ENCODE results near the gene AK3.

The AK3 gene

DNA sequence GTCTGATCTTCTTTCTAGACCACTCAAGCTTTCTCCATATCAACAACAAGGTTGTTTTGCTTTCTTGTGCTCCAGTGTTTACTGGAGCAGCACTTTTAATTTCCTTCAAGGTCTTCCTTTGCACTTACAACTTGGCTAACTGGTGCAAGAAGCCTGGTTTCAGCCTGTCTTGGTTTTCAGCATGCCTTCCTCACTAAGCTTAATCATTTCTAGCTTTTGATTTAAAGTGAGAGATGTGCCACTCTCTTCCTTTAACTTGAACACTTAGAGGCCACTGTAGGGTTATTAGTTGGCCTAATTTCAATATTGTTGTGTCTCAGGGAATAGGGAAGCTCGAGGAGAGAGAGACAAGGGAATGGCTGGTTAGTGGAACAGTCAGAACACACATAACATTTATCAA lies 13.4 kb downstream of the AK3 start:
- no peaks in the 10 kb centered on the region for H3K4me1 ChIP-seq (ENCODE audit: control insufficient read depth, insufficient read depth, low read length)
- H3K27ac ChIP-seq (ENCODE audit: low read depth, low read length): no peak overlapping the region
- no peaks in the 10 kb centered on the region for H3K27me3 ChIP-seq (ENCODE audit: control insufficient read depth, insufficient read depth, low read length)
- peaks cover 15% of the 10 kb centered on the region for H3K36me3 ChIP-seq (ENCODE audit: control insufficient read depth, insufficient read depth, low read length)
- no peak overlapping the region for H3K9ac ChIP-seq (ENCODE audit: low read depth, low read length)
- H3K9me3 ChIP-seq (ENCODE audit: control insufficient read depth, insufficient read depth, low read length): no peaks in the 10 kb centered on the region
- H3K4me3 ChIP-seq (ENCODE audit: low read depth, low read length): no peak overlapping the region

DNA sequence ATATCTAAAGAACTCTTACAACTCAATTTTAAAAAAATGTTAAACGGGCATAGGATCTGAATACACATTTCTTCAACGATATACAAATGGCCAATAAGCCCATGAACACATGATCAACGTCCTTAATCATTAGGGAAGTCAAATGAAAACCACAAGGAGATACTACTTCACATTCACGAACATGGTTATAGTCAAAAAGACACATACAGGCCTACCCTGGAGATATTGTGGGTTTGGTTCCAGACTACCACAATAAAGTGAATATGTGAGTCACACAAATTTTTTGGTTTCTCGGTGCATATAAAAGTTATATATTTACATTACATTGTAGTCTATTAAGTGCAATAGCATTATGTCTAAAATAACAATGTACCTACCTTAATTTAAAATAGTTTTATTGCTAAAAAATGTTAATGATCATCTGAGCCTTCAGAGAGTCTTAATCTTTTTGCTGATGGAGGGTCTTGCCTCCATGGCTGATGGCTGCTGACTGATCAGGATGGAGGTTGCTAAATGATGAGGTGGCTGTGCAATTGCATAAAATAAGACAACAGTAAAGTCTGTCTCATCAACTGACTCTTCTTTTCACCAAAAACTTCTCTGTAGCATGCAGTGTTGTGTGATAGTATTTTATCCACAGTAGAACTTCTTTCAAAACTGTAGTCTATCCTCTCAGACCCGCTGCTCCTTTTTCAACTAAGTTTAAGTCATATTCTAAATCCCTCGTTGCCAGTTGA lies 15.1 kb downstream of the AK3 start:
- H3K36me3 ChIP-seq (ENCODE audit: control insufficient read depth, insufficient read depth, low read length): peaks cover 28% of the 10 kb centered on the region
- H3K27me3 ChIP-seq (ENCODE audit: control insufficient read depth, insufficient read depth, low read length): no peaks in the 10 kb centered on the region
- no peak overlapping the region for H3K4me3 ChIP-seq (ENCODE audit: low read depth, low read length)
- no peaks in the 10 kb centered on the region for H3K4me1 ChIP-seq (ENCODE audit: control insufficient read depth, insufficient read depth, low read length)
- no peak overlapping the region for H3K27ac ChIP-seq (ENCODE audit: low read depth, low read length)
- no peaks in the 10 kb centered on the region for H3K9me3 ChIP-seq (ENCODE audit: control insufficient read depth, insufficient read depth, low read length)
- H3K9ac ChIP-seq (ENCODE audit: low read depth, low read length): no peak overlapping the region

DNA sequence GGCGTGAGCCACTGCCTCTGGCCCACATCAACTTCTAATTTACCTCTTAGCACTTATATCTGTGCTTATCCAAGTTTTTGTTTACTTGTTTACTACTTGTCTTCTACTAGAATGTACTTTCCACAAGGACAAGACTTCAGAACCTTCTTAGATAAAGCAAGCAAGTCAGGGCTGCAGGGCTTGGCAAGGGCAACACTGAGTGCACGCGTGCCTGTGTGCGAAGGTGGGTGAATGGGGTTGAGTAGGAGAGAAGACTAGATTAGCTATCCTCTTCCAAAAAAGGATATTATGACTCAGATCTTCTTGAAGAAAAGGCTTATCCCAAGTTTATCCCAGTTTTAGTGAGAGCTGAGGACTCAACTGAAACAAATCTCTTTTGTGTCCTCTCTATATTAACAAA lies 19.3 kb downstream of the AK3 start:
- Histone ChIP-seq H3K9ac (ENCODE audit: low read depth, low read length) (no peak overlapping the region), H3K4me1 (ENCODE audit: control insufficient read depth, insufficient read depth, low read length) (no peaks in the 10 kb centered on the region), H3K27ac (ENCODE audit: low read depth, low read length) (no peak overlapping the region), H3K4me3 (ENCODE audit: low read depth, low read length) (no peak overlapping the region), H3K9me3 (ENCODE audit: control insufficient read depth, insufficient read depth, low read length) (no peaks in the 10 kb centered on the region), H3K27me3 (ENCODE audit: control insufficient read depth, insufficient read depth, low read length) (no peaks in the 10 kb centered on the region), H3K36me3 (ENCODE audit: control insufficient read depth, insufficient read depth, low read length) (peaks cover 56% of the 10 kb centered on the region)

DNA sequence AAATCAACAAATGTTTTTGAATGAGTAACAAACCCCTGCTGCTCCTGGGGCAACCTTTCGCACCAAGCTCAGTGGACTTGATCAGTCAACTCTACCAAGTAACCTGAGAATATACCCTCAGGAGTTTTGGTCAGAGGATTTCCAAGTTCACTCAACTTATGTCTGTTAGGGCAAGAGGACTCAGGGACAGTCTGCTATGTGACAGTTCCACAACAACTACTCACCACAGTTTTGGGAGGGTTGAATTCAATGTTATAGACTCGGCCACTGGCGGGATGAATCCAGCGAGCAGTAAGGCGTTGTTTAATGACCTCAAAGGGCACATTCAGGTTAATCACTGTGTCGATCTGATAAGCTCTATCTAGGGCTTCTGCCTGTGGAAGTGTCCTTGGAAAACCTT lies 22.1 kb downstream of the AK3 start:
- H3K4me1 ChIP-seq (ENCODE audit: control insufficient read depth, insufficient read depth, low read length): no peaks in the 10 kb centered on the region
- H3K27ac ChIP-seq (ENCODE audit: low read depth, low read length): no peak overlapping the region
- H3K4me3 ChIP-seq (ENCODE audit: low read depth, low read length): no peak overlapping the region
- peaks cover 4% of the 10 kb centered on the region; the same call in 1 of the 2 replicates for H3K9me3 ChIP-seq (ENCODE audit: control insufficient read depth, insufficient read depth, low read length)
- H3K36me3 ChIP-seq (ENCODE audit: control insufficient read depth, insufficient read depth, low read length): peaks cover 67% of the 10 kb centered on the region
- no peak overlapping the region for H3K9ac ChIP-seq (ENCODE audit: low read depth, low read length)
- no peaks in the 10 kb centered on the region for H3K27me3 ChIP-seq (ENCODE audit: control insufficient read depth, insufficient read depth, low read length)

DNA sequence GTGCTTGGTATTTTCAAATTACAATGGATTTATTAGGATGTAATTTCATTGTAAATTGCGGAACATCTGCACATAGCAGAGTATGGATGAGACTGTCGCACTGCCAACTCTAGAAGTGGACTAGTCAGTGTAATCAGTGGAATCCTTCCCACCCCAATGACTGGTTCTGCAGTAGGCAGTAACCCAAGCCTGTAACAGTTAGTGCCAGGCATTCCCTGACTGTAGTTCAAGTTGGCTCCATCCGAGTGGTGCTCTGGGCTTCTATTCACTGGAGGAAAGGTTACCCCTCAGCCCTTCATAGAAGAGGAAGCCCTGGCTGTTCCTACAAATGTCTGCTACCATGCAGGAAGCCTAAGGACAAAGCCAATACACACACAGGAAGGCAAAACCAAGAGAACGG lies 23.2 kb downstream of the AK3 start:
- peaks cover 6% of the 10 kb centered on the region; the same call in 1 of the 2 replicates for H3K9me3 ChIP-seq (ENCODE audit: control insufficient read depth, insufficient read depth, low read length)
- H3K9ac ChIP-seq (ENCODE audit: low read depth, low read length): no peak overlapping the region
- no peaks in the 10 kb centered on the region for H3K27me3 ChIP-seq (ENCODE audit: control insufficient read depth, insufficient read depth, low read length)
- no peak overlapping the region for H3K4me3 ChIP-seq (ENCODE audit: low read depth, low read length)
- H3K27ac ChIP-seq (ENCODE audit: low read depth, low read length): no peak overlapping the region
- H3K4me1 ChIP-seq (ENCODE audit: control insufficient read depth, insufficient read depth, low read length): no peaks in the 10 kb centered on the region
- H3K36me3 ChIP-seq (ENCODE audit: control insufficient read depth, insufficient read depth, low read length): peaks cover 78% of the 10 kb centered on the region

DNA sequence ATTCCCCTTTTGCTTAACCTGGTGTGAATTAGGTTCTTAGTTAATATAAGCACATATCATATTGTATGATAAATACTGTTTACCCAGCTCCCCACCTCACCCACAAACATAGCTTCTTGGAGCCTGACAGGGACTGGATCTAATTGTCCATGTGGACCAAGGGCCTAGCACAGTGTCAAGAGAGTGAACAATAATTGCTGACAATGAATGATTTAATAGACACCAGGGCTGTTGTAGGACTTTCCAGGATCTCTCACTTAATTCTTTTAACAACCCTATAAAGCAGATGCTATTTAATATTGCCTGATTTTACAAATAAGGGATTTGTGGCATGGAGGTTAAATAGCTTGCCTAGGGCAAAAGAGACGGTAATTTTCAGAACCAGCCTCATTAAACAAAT lies 24.8 kb downstream of the AK3 start:
- H3K27ac ChIP-seq (ENCODE audit: low read depth, low read length): no peak overlapping the region
- H3K4me1 ChIP-seq (ENCODE audit: control insufficient read depth, insufficient read depth, low read length): no peaks in the 10 kb centered on the region
- H3K9ac ChIP-seq (ENCODE audit: low read depth, low read length): no peak overlapping the region
- no peaks in the 10 kb centered on the region for H3K27me3 ChIP-seq (ENCODE audit: control insufficient read depth, insufficient read depth, low read length)
- H3K4me3 ChIP-seq (ENCODE audit: low read depth, low read length): no peak overlapping the region
- peaks cover 6% of the 10 kb centered on the region; the same call in 1 of the 2 replicates for H3K9me3 ChIP-seq (ENCODE audit: control insufficient read depth, insufficient read depth, low read length)
- H3K36me3 ChIP-seq (ENCODE audit: control insufficient read depth, insufficient read depth, low read length): peaks cover 79% of the 10 kb centered on the region

DNA sequence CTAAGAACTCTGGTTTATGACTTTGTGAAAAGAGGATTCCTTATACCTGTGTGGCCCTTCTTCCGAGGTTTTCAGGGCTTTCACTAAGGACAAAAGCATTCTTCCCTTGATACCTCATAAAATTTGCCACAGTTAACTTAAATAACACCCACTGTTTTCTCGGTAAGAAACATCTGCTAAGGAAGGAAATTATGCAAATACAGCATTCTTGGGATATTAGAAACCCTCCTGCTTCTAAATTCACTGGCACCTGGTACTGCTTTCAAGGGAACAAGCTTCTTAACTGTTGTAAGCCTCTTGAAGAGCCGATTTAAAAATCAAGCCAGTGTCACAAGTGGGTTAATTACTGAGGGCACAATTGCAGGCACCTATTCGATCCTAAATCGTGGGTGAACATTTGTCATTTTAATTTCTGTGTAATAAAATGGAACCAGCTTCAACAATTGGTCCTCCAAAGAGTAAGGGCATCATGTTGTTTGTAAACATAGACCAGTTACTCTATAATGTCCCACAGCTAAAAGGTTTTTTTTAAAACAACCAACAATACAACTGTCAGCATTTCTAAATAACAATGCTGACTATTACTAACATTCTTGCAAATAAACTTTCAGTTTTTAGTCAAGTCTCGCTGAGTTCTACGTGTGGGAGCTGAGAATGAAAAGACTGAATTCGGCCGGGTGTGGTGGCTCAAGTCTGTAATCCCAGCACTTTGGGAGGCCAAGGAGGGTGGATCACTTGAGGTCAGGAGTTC lies 26.6 kb downstream of the AK3 start:
- Histone ChIP-seq H3K27me3 (ENCODE audit: control insufficient read depth, insufficient read depth, low read length) (no peaks in the 10 kb centered on the region), H3K4me1 (ENCODE audit: control insufficient read depth, insufficient read depth, low read length) (no peaks in the 10 kb centered on the region), H3K36me3 (ENCODE audit: control insufficient read depth, insufficient read depth, low read length) (peaks cover 82% of the 10 kb centered on the region), H3K9ac (ENCODE audit: low read depth, low read length) (no peak overlapping the region), H3K4me3 (ENCODE audit: low read depth, low read length) (no peak overlapping the region), H3K27ac (ENCODE audit: low read depth, low read length) (no peak overlapping the region), H3K9me3 (ENCODE audit: control insufficient read depth, insufficient read depth, low read length) (peaks cover 6% of the 10 kb centered on the region; the same call in 1 of the 2 replicates)

DNA sequence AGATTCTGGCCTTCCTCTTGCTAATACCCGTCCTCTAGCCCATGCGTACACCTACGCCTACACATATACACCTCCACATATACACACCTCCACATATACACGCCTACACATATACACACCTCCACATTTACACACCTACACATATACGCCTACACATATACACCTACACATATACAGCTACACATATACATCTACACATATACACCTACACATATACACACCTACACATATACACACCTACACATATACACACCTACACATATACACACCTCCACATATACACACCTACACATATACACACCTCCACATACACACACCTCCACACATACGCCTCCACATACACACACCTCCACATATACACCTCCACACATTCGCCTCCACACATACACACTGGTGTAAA lies 27.2 kb downstream of the AK3 start:
- Histone ChIP-seq H3K36me3 (ENCODE audit: control insufficient read depth, insufficient read depth, low read length) (peaks cover 76% of the 10 kb centered on the region), H3K9ac (ENCODE audit: low read depth, low read length) (no peak overlapping the region), H3K9me3 (ENCODE audit: control insufficient read depth, insufficient read depth, low read length) (peaks cover 6% of the 10 kb centered on the region; the same call in 1 of the 2 replicates), H3K27ac (ENCODE audit: low read depth, low read length) (no peak overlapping the region), H3K27me3 (ENCODE audit: control insufficient read depth, insufficient read depth, low read length) (no peaks in the 10 kb centered on the region), H3K4me1 (ENCODE audit: control insufficient read depth, insufficient read depth, low read length) (no peaks in the 10 kb centered on the region), H3K4me3 (ENCODE audit: low read depth, low read length) (no peak overlapping the region)

DNA sequence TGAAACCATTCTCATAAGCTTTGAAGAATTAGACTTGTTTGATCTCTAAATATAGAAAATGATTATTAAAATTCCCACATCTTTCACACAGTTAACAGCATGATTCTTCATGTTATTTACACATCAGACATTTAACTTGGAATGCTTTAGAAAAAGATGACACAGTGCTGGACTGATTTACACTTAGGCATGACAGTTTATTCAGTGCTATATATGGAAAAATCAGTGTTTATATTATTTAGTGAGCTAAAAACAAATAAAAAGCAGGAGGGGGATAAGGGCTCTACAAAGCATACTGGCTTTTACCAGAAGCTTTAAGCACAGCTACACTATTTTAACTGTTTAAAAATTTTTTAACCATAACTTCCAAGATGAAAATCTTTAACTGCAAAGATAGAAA lies 31.6 kb downstream of the AK3 start:
- H3K4me3 ChIP-seq (ENCODE audit: low read depth, low read length): no peak overlapping the region
- no peaks in the 10 kb centered on the region for H3K4me1 ChIP-seq (ENCODE audit: control insufficient read depth, insufficient read depth, low read length)
- H3K36me3 ChIP-seq (ENCODE audit: control insufficient read depth, insufficient read depth, low read length): peaks cover 69% of the 10 kb centered on the region
- H3K27me3 ChIP-seq (ENCODE audit: control insufficient read depth, insufficient read depth, low read length): no peaks in the 10 kb centered on the region
- H3K9me3 ChIP-seq (ENCODE audit: control insufficient read depth, insufficient read depth, low read length): peaks cover 6% of the 10 kb centered on the region; the same call in 1 of the 2 replicates
- H3K27ac ChIP-seq (ENCODE audit: low read depth, low read length): no peak overlapping the region
- H3K9ac ChIP-seq (ENCODE audit: low read depth, low read length): no peak overlapping the region

DNA sequence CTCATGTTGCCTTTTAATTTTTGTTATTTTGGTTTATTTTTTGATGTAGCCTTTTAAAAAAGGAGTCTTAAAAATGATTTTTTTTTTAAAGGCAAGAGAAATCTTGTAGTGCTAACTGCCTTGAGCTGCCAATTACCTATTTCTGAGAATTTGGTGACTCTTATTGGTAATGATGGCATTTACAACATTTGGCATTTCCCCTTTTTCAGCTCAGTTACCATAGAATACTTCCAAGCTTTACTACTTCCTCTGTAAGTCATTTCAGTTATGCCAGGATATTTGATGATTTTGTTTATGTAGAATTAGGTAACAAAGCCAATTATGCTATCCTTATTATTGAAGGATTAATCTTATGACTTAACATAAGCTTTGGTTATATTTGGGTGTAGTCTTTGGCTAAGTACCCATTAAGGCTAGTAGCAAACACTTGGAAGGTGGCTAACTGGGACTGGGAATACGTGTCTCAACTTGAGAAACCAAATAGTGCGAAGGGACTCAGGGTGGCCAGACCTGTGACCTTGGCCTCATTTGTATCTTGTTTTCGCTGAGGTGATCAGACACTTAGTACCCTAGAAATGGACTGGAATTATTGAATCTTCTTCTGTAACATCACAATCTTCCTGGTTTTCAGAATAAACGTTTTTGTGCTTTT lies 33.9 kb downstream of the AK3 start:
- H3K36me3 ChIP-seq (ENCODE audit: control insufficient read depth, insufficient read depth, low read length): peaks cover 65% of the 10 kb centered on the region

DNA sequence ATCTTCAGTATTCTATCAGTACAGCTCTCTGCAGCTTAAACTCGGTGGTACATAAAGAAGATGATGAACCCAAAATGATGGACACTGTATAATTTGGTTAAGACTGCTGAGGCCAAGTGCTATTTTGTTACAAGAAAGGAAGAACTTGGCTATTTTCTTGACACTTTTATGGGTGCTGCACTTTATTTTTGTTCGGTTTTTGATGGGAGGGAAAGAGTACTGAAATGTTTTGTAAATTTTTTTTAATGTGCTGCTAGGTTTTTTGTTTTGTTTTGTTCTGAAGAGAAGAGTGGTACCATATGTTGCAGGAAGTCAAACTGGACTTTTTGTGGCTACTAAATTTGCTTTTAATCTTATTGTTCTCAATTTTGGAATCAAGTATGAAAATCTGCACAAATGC lies 35.0 kb downstream of the AK3 start:
- Histone ChIP-seq H3K9ac (ENCODE audit: low read depth, low read length) (no peak overlapping the region), H3K27ac (ENCODE audit: low read depth, low read length) (no peak overlapping the region), H3K4me1 (ENCODE audit: control insufficient read depth, insufficient read depth, low read length) (no peaks in the 10 kb centered on the region), H3K27me3 (ENCODE audit: control insufficient read depth, insufficient read depth, low read length) (no peaks in the 10 kb centered on the region), H3K36me3 (ENCODE audit: control insufficient read depth, insufficient read depth, low read length) (peaks cover 65% of the 10 kb centered on the region), H3K4me3 (ENCODE audit: low read depth, low read length) (no peak overlapping the region), H3K9me3 (ENCODE audit: control insufficient read depth, insufficient read depth, low read length) (no peaks in the 10 kb centered on the region)

More for the DNA sequence above, 33.9 kb downstream of the AK3 start:
- H3K4me3 ChIP-seq (ENCODE audit: low read depth, low read length): no peak overlapping the region
- no peaks in the 10 kb centered on the region for H3K9me3 ChIP-seq (ENCODE audit: control insufficient read depth, insufficient read depth, low read length)
- H3K9ac ChIP-seq (ENCODE audit: low read depth, low read length): no peak overlapping the region
- no peaks in the 10 kb centered on the region for H3K27me3 ChIP-seq (ENCODE audit: control insufficient read depth, insufficient read depth, low read length)
- no peaks in the 10 kb centered on the region for H3K4me1 ChIP-seq (ENCODE audit: control insufficient read depth, insufficient read depth, low read length)
- no peak overlapping the region for H3K27ac ChIP-seq (ENCODE audit: low read depth, low read length)
